Panc1 (cell line): ENCODE results near the gene CLPTM1.

Source experiments
- POLR2AphosphoS5 ChIP-seq: IDR thresholded peaks from 2 replicates; pipeline ENCODE4 v1.6.1; 2012; ENCODE audit warnings: mild to moderate bottlenecking, low read depth, low read length, moderate library complexity
- TF ChIP-seq, protein P1 (sequence below): fragments of 450-650 bp; IDR thresholded peaks from 2 replicates; pipeline ENCODE4 v1.5.1; 2017; ENCODE audit warnings: mild to moderate bottlenecking

DNA sequence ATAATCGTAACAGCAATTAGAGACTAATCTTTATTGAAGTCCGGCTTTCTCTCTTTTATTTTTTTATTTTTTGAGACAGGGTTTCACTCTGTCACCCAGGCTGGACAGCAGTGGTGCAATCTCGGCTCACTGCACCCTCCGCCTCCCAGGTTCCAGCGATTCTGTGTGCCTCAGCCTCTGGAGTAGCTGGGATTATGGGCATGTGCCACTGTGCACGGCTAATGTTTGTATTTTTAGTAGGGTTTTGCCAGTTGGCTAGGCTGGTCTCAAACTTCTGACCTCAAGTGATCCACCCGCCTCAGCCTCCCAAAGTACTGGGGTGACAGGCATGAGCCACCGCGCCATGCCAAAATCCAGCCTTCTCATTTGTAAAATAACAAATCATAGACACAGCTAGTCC is 5.6 kb upstream of the CLPTM1 start:
- TF ChIP-seq, protein P1, sequence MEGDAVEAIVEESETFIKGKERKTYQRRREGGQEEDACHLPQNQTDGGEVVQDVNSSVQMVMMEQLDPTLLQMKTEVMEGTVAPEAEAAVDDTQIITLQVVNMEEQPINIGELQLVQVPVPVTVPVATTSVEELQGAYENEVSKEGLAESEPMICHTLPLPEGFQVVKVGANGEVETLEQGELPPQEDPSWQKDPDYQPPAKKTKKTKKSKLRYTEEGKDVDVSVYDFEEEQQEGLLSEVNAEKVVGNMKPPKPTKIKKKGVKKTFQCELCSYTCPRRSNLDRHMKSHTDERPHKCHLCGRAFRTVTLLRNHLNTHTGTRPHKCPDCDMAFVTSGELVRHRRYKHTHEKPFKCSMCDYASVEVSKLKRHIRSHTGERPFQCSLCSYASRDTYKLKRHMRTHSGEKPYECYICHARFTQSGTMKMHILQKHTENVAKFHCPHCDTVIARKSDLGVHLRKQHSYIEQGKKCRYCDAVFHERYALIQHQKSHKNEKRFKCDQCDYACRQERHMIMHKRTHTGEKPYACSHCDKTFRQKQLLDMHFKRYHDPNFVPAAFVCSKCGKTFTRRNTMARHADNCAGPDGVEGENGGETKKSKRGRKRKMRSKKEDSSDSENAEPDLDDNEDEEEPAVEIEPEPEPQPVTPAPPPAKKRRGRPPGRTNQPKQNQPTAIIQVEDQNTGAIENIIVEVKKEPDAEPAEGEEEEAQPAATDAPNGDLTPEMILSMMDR = no peak
- no peak for TF ChIP-seq POLR2AphosphoS5
